Measurements from ENCODE around the gene MAGI2.
"Not testable (repeated sequence)": the region's sequence is repeated elsewhere in the genome, so short reads cannot be mapped to it uniquely, and the experiment has no call there.

Gene MAGI2

GRCh38 chr7:79442766-79443165 lies 10.7 kb downstream of the MAGI2 start:
- DNase-seq: not testable (repeated sequence)

- DNase-seq: no peak
These were observed 17.1 kb downstream of the MAGI2 start for GRCh38 chr7:79436378-79436777.

- DNase-seq: no peak
These were observed 18.6 kb downstream of the MAGI2 start for GRCh38 chr7:79434867-79435266.

GRCh38 chr7:79434098-79434497 lies 19.4 kb downstream of the MAGI2 start:
- DNase-seq: no peak

GRCh38 chr7:79430391-79430790 lies 23.1 kb downstream of the MAGI2 start:
- no peak for DNase-seq

GRCh38 chr7:79425665-79426064 lies 27.8 kb downstream of the MAGI2 start:
- DNase-seq: no peak

- DNase-seq: no peak
These were observed 31.7 kb downstream of the MAGI2 start for GRCh38 chr7:79421751-79422150.

GRCh38 chr7:79420464-79420863 lies 33.0 kb downstream of the MAGI2 start:
- DNase-seq: no peak

- no peak for DNase-seq
These were observed 38.6 kb downstream of the MAGI2 start for GRCh38 chr7:79414910-79415309.

- no peak for DNase-seq
These were observed 40.6 kb downstream of the MAGI2 start for GRCh38 chr7:79412915-79413314.

- no peak for DNase-seq
These were observed 41.0 kb downstream of the MAGI2 start for GRCh38 chr7:79412438-79412837.

GRCh38 chr7:79410345-79410744 lies 43.1 kb downstream of the MAGI2 start:
- no peak for DNase-seq

- no peak for DNase-seq
These were observed 46.1 kb downstream of the MAGI2 start for GRCh38 chr7:79407351-79407750.

- no peak for DNase-seq
These were observed 47.1 kb downstream of the MAGI2 start for GRCh38 chr7:79406371-79406770.

- DNase-seq: no peak
These were observed 48.1 kb downstream of the MAGI2 start for GRCh38 chr7:79405368-79405767.

GRCh38 chr7:79403879-79404278 lies 49.6 kb downstream of the MAGI2 start:
- no peak for DNase-seq

GRCh38 chr7:79403451-79403850 lies 50.0 kb downstream of the MAGI2 start:
- DNase-seq: no peak

- no peak for DNase-seq
These were observed 52.2 kb downstream of the MAGI2 start for GRCh38 chr7:79401254-79401653.

GRCh38 chr7:79400222-79400621 lies 53.2 kb downstream of the MAGI2 start:
- DNase-seq: no peak

- no peak for DNase-seq
These were observed 55.2 kb downstream of the MAGI2 start for GRCh38 chr7:79398138-79398749.

GRCh38 chr7:79386688-79387422 lies 66.6 kb downstream of the MAGI2 start:
- no peak for DNase-seq

- no peak for DNase-seq
These were observed 71.5 kb downstream of the MAGI2 start for GRCh38 chr7:79381921-79382320.

GRCh38 chr7:79377097-79377496 lies 76.4 kb downstream of the MAGI2 start:
- no peak for DNase-seq

- no peak for DNase-seq
These were observed 77.0 kb downstream of the MAGI2 start for GRCh38 chr7:79376299-79377025.

All from 8988T (cell line).